Measurements from ENCODE around the gene AP1M2. TPM values are rescaled to one million over a fixed set of nuclear protein-coding genes. Genes with fewer than 3 reads are reported as not detected.

AP1M2 gene
- total RNA-seq, 1 experiment from 2014 or later, result 127 TPM

DNA sequence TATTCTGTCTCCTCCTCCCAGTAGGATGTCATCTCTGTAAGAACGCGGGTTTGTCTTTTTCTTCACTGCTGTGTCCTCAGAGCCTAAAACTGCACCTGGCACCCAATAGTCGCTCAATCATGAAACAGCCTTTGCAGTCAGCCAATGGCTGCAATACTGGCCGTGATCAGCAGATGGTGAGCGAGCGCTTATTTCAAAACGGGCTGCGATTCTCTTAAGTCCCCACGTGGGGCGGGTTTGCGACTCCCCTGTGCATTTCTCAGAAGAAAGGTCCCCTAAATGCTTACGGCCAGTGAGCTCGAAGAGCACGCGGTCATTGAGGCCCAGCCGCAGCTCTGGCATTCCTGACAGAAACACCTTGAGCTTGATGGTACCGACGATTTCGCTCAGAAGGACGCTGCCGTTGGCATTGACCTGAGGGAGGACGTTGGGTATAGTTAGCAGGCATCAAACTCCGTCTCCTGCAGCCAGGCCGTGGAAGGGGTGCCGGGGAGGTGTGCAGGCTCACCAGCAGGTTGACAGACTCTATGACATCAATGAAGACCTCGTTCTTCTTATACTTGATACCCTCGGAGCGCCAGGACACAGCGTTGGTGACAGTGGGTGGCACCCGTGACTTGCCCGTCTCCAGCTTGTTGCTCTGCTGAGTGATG, 6.0 kb downstream of the AP1M2 start:
- H3K4me1 Mint-ChIP-seq, result peaks cover 5% of the 10 kb centered on the region
- peak overlapping the region; percentile 84 for H3K27ac Mint-ChIP-seq
- no peak for TF ChIP-seq TEAD4 (CRISPR knock-in tag; IDR thresholded peaks at IDR 0.05)
- no peak for TF ChIP-seq ZNF532 (CRISPR knock-in tag; IDR thresholded peaks at IDR 0.05; ENCODE audit: borderline replicate concordance)
- TF ChIP-seq, protein P1, sequence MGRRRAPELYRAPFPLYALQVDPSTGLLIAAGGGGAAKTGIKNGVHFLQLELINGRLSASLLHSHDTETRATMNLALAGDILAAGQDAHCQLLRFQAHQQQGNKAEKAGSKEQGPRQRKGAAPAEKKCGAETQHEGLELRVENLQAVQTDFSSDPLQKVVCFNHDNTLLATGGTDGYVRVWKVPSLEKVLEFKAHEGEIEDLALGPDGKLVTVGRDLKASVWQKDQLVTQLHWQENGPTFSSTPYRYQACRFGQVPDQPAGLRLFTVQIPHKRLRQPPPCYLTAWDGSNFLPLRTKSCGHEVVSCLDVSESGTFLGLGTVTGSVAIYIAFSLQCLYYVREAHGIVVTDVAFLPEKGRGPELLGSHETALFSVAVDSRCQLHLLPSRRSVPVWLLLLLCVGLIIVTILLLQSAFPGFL (CRISPR knock-in tag; IDR thresholded peaks at IDR 0.05; ENCODE audit: borderline replicate concordance), result no peak
- TF ChIP-seq EMX1 (CRISPR knock-in tag; IDR thresholded peaks at IDR 0.05), result no peak
- TF ChIP-seq SMAD4 (CRISPR knock-in tag; IDR thresholded peaks at IDR 0.05), result no peak
- no peak for TF ChIP-seq E2F5 (CRISPR knock-in tag; IDR thresholded peaks at IDR 0.05)
- TF ChIP-seq, protein P2, sequence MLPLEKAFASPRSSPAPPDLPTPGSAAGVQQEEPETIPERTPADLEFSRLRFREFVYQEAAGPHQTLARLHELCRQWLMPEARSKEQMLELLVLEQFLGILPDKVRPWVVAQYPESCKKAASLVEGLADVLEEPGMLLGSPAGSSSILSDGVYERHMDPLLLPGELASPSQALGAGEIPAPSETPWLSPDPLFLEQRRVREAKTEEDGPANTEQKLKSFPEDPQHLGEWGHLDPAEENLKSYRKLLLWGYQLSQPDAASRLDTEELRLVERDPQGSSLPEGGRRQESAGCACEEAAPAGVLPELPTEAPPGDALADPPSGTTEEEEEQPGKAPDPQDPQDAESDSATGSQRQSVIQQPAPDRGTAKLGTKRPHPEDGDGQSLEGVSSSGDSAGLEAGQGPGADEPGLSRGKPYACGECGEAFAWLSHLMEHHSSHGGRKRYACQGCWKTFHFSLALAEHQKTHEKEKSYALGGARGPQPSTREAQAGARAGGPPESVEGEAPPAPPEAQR (CRISPR knock-in tag; IDR thresholded peaks at IDR 0.05), result no peak
- no peak for TF ChIP-seq ZNF416 (CRISPR knock-in tag; IDR thresholded peaks at IDR 0.05)
- TF ChIP-seq FOXK1 (CRISPR knock-in tag; IDR thresholded peaks at IDR 0.05), result no peak
- TF ChIP-seq, protein P3, sequence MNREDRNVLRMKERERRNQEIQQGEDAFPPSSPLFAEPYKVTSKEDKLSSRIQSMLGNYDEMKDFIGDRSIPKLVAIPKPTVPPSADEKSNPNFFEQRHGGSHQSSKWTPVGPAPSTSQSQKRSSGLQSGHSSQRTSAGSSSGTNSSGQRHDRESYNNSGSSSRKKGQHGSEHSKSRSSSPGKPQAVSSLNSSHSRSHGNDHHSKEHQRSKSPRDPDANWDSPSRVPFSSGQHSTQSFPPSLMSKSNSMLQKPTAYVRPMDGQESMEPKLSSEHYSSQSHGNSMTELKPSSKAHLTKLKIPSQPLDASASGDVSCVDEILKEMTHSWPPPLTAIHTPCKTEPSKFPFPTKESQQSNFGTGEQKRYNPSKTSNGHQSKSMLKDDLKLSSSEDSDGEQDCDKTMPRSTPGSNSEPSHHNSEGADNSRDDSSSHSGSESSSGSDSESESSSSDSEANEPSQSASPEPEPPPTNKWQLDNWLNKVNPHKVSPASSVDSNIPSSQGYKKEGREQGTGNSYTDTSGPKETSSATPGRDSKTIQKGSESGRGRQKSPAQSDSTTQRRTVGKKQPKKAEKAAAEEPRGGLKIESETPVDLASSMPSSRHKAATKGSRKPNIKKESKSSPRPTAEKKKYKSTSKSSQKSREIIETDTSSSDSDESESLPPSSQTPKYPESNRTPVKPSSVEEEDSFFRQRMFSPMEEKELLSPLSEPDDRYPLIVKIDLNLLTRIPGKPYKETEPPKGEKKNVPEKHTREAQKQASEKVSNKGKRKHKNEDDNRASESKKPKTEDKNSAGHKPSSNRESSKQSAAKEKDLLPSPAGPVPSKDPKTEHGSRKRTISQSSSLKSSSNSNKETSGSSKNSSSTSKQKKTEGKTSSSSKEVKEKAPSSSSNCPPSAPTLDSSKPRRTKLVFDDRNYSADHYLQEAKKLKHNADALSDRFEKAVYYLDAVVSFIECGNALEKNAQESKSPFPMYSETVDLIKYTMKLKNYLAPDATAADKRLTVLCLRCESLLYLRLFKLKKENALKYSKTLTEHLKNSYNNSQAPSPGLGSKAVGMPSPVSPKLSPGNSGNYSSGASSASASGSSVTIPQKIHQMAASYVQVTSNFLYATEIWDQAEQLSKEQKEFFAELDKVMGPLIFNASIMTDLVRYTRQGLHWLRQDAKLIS (CRISPR knock-in tag; IDR thresholded peaks at IDR 0.05; ENCODE audit: borderline replicate concordance), result no peak
- TF ChIP-seq TCF7 (CRISPR knock-in tag; IDR thresholded peaks at IDR 0.05; ENCODE audit: low read depth), result no peak
- TF ChIP-seq, protein P4, sequence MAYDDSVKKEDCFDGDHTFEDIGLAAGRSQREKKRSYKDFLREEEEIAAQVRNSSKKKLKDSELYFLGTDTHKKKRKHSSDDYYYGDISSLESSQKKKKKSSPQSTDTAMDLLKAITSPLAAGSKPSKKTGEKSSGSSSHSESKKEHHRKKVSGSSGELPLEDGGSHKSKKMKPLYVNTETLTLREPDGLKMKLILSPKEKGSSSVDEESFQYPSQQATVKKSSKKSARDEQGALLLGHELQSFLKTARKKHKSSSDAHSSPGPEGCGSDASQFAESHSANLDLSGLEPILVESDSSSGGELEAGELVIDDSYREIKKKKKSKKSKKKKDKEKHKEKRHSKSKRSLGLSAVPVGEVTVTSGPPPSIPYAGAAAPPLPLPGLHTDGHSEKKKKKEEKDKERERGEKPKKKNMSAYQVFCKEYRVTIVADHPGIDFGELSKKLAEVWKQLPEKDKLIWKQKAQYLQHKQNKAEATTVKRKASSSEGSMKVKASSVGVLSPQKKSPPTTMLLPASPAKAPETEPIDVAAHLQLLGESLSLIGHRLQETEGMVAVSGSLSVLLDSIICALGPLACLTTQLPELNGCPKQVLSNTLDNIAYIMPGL (CRISPR knock-in tag; IDR thresholded peaks at IDR 0.05), result peak; percentile 79
- no peak for TF ChIP-seq PRRX2 (CRISPR knock-in tag; IDR thresholded peaks at IDR 0.05)
- peak; percentile 91 for TF ChIP-seq MAX (CRISPR knock-in tag; IDR thresholded peaks at IDR 0.05)
- TF ChIP-seq GABPB1 (CRISPR knock-in tag; IDR thresholded peaks at IDR 0.05), result 0 out of 2 replicates have a peak, but pooled peaks have one; percentile 9
- TF ChIP-seq, protein P5, sequence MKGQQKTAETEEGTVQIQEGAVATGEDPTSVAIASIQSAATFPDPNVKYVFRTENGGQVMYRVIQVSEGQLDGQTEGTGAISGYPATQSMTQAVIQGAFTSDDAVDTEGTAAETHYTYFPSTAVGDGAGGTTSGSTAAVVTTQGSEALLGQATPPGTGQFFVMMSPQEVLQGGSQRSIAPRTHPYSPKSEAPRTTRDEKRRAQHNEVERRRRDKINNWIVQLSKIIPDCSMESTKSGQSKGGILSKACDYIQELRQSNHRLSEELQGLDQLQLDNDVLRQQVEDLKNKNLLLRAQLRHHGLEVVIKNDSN (CRISPR knock-in tag; IDR thresholded peaks at IDR 0.05), result peak; percentile 62; the same call in 1 of the 2 replicates
- no peak for TF ChIP-seq CREM (CRISPR knock-in tag; IDR thresholded peaks at IDR 0.05)
- no peak for TF ChIP-seq ZNF423 (CRISPR knock-in tag; IDR thresholded peaks at IDR 0.05)
- no peak for TF ChIP-seq FOXP4 (CRISPR knock-in tag; IDR thresholded peaks at IDR 0.05)
- TF ChIP-seq NFYB (CRISPR knock-in tag; conservative IDR thresholded peaks at IDR 0.05; ENCODE audit: low read depth), result no peak

More for the DNA sequence above, 6.0 kb downstream of the AP1M2 start:
- POLR2A ChIA-PET, result interaction anchor here (0.9 to 1.1 kb wide), 2 partner anchors 21 to 64 kb away, joined by 3 to 7 read pairs; no protein-coding TSS in a partner anchor
- ATAC-seq (peak; percentile 91), DNase-seq (ENCODE audit: low spot score) (peak; percentile 94)
- Mint-ChIP-seq H3K36me3 (peaks cover 51% of the 10 kb centered on the region), H3K9me3 (no peaks in the 10 kb centered on the region), H3K4me3 (no peak overlapping the region), H3K27me3 (ENCODE audit: low read depth) (no peaks in the 10 kb centered on the region)
- CTCF ChIA-PET, result interaction anchor here (0.6 to 4.5 kb wide), 57 partner anchors 9 to 255 kb away, joined by 3 to 276 read pairs (median 5); partner anchors contain the start of genes DNM2, KRI1, QTRT1 and SLC44A2

All from WTC11 (cell line).